Activated CD4-positive, alpha-beta T cell treated with anti-CD3 and anti-CD28 coated beads for 24 hours (primary cell): ENCODE measurements around the gene S100PBP.
A peak's percentile ranks its signal among the peaks of the same experiment; 100 is the strongest.
"Not testable (repeated sequence)": the region's sequence is repeated elsewhere in the genome, so short reads cannot be mapped to it uniquely, and the experiment has no call there.

Experiments
- DNase-seq, 2 donors: peaks; one replicate each; pipeline ENCODE4 v3.0.0-alpha.2; 2020; ENCODE audit warnings: low read depth in 2 of 2

S100PBP gene

DNA sequence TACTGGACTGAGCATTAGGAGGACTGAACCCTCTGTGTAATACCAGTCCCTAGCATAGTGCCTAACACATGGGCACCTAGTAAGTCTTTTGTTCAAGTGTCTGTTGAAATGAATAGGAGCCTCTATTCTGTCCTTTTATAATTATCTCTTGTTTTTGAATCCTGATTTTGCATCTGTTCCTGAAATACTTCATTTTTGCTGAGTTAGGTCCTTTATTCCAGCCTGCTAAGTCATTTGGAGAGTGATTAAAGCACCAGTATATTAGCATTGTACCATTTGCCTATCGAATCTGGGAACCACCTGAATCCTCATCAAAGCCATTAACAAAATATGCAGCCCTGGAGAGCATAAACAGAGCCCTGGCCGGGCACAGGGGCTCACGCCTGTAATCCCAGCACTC lies 32.6 kb upstream of the S100PBP start:
- DNase-seq: no peak

GRCh38 chr1:32786856-32787255 lies 30.6 kb upstream of the S100PBP start:
- DNase-seq: no peak

DNA sequence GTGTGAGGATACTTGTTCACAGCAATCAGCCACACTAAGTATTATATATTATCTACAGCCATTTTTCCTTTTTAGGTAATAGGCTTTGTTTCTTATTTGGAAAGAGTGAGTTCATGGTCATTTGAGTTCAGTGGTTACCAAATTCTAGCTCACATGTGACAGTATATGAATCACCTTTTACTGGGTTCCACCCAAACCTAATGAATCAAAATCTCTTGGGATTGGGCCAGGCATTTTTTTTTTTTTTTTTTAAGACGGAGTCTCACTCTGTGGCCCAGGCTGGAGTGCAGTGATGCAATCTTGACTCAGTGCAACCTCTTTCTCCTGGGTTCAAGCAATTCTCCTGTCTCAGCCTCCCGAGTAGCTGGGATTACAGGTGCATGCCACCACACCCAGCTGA lies 28.1 kb upstream of the S100PBP start:
- DNase-seq: not testable (repeated sequence)

- DNase-seq: no peak
Measured at GRCh38 chr1:32791881-32792280, 25.6 kb upstream of the S100PBP start.

DNA sequence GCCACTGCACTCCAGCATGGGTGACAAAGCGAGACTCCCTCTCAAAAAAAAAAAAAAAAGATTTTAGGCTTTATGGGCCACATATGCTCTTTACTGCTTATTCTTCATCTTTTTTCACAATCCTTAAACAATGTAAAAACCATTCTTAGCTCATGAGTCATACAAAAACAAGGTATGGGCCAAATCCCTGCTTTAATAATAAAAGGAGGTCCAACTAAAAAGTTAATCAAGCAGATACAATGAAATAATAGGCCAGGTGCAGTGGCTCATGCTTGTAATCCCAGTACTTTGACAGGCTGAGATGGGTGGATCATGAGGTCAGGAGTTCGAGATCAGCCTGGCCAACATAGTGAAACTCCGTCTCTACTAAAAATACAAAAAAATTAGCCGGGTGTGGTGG lies 21.7 kb upstream of the S100PBP start:
- DNase-seq: not testable (repeated sequence)

DNA sequence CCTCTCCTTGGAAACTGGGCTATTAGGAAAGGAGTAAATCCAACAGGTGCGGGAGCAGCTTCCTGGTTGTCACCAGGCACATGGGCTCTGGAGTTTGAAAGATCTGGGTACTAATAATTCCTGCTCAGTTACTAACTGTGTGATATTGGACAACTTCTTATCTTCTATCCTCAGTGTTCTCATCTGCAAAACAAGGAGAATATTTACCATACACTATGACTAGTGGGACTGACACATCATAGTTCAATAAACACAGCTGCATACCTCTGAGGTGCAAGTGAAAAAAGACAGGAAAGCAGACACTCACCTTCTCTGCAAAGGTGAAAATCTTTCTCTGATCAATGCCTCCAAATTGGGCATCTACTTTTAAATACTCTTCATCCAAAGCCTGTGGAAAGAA lies 20.0 kb upstream of the S100PBP start:
- DNase-seq: no peak

GRCh38 chr1:32798191-32798590 lies 19.3 kb upstream of the S100PBP start:
- DNase-seq: no peak

- peak in 1 of 2 donors; percentile 16 for DNase-seq
Measured at GRCh38 chr1:32798679-32799416, 18.6 kb upstream of the S100PBP start.

DNA sequence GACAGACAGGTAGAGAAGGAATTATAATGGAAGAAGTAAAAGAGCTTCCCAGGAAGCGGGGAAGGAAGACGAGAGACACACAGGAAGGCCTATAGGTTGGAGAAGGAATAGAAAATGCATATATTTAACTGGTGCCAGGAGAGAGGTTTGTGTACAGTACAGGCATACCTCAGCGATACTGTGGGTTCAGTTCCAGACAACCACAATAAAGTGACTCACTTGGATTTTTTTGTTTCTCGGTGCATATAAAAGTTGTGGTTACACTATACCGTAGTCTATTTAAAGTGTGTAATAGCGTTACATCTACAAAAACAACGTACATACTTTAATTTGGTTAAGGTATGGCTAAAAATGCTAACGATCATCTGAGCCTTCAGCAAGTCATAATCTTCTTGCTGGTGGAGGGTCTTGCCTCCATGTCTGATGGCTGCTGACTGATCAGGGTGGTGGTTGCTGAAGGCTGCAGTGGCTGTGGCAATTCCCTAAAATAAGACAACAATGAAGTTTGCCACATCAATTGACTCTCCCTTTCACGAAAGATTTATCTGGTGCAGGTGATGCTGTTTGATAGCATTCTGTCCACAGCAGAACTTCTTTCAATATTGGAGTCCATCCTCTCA lies 16.2 kb upstream of the S100PBP start:
- DNase-seq: peak in 1 of 2 donors; percentile 25

GRCh38 chr1:32804460-32804859 lies 13.0 kb upstream of the S100PBP start:
- not testable (repeated sequence) for DNase-seq

DNA sequence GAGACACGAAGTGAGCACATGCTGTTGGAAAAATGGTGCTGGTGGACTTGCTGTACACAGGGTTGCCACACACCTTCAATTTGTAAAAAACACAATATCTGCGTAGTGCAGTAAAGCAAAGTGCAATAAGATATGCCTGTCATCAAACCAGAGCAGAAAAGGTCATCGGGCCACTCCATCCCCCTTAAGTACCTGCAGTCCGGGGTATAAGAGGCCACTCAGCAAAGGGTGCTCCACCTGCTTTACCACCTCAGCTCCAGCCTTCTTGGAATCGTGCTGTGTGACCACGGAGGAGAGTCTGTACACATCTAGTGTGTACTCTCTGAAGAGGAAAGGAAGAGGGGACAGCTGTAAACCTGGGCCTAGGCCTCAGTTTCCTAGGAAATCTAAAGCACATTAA lies 11.2 kb upstream of the S100PBP start:
- no peak for DNase-seq

DNA sequence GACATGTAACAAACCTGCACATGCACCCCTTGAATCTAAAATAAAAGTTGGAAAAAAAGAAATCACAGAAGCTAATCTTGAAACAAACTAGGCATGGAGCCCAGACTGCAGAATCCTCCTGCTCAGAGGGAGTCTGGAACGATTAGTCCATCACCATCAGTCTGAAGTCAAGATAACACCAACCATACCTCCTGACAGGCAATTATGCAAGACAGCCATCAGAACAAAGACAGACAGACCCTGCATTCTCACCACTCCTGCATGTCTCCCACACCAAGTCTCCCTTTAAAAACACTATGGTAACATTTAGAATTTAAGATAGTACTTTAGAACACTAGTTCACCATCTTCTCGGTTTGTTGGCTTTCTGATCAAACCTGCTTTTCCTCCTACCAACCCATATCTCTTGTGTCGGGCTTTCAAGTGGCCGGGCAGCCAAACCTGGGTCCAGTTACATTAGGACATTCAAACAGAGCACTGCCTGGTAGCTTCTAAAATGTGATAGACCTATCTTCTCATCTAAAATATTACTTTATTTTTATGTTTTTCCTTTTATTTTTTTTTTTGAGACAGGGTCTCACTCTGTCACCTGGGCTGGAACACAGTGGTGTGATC lies 10.4 kb upstream of the S100PBP start:
- DNase-seq: no peak

GRCh38 chr1:32808580-32808979 lies 8.9 kb upstream of the S100PBP start:
- no peak for DNase-seq

DNA sequence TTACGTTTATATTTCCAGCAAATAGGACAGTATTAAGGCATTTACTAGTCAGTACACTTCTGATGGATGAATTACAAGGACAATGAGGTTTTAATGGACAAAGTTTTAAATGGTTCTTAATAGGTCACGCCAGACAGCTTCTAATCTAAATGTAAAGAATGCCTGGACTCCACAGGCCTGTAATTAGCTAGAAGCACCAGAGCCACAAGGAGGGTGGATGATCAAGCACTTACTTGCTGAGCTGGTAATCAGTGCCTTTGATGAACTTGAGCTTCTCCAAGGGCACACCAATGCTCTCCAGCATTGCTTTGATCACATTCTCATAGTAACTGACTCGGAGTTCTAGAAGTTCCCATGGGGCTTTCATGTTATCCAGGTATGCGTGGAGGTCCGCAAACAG lies 7.1 kb upstream of the S100PBP start:
- no peak for DNase-seq

DNA sequence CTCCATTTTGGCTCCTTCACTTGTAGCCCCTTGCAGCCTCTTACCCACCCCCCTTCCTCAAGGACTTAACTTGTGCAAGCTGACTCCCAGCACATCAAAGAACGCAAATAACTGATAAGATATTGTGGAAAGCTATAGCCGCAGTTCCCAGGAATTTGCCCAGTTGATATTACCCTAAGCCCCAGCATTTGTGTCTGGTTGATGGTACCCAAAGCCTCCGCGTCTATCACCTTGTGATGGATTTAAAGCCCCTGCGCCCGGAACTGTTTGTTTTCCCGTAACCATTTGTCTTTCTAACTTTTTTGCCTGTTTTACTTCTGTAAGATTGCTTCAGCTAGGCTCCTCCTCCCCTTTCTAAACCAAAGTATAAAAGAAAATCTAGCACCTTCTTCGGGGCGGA lies 6.2 kb upstream of the S100PBP start:
- no peak for DNase-seq

- DNase-seq: no peak
Measured at GRCh38 chr1:32811917-32812316, 5.5 kb upstream of the S100PBP start.

GRCh38 chr1:32813941-32814739 lies 3.3 kb upstream of the S100PBP start:
- DNase-seq: no peak

DNA sequence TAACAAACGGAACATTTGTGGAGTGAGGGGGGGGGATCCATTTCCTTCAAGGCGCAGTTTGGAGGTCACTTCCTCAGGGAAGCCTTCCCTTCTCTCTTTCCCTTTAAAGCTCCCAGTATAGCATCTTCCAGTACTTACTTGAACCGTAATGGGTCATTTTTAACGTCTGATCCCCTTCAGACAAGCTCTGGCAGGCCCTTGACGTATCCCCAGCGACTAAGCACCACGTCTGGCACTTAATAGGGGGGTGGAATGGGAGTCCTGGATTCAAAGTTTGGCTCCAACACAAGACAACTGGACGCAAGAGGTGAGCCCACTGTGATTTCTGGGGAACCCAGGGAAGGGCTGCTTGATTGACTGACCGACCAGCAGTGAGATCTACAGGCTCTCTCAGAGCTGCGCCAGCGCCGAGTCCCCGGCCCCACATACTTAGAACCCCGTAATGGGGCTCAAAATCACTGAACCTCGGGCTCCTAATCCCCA lies 736 bp upstream of the S100PBP start:
- DNase-seq: no peak

DNA sequence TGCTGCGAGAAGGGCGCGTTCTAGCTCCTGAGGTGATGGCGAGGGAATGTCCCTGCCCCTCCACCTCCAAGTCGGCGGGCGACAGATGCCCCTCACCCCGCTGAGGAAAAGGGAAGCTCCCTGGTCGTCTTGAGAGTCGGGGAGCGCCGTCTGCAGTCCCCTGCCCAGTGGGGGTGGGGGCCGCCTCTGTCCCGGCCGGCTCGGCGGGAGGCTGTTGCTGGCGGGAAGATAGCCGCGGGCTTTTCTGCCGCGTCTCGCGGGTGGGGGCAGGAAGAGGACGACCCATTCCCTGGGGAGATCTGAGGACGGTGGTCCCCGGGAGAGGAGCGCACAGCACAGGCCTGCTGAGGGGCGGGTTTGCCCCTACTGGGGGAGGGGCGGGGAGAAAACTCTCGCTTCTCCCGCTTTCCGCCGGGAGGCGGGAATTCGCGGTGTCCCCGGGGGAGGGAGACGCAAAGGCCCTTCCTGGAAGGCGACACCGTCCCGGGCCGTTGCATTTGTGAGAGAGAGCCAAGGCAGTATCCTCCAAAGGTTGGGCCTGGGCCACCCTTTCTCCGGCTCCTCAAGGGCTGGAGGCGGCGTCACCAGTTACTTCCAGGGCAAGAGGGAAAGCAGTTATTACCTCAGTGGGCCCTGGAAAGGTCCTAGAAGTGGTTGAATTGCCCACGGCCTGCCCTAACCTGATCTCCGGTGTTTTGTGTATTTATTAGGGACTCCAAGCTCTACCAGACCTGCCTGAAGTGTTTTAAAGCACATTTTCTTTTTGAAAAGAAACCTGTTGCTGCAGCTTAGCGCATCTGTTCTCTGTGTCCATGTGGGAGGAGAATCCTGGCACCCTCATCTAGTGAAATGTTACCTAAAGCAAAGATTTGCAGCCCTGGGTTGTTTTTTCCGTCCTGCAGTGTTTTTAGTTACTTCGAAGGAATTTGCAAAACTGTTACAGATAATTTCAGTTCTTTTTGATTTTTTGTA lies 648 bp downstream of the S100PBP start:
- DNase-seq: peak in 1 of 2 donors; percentile 22

DNA sequence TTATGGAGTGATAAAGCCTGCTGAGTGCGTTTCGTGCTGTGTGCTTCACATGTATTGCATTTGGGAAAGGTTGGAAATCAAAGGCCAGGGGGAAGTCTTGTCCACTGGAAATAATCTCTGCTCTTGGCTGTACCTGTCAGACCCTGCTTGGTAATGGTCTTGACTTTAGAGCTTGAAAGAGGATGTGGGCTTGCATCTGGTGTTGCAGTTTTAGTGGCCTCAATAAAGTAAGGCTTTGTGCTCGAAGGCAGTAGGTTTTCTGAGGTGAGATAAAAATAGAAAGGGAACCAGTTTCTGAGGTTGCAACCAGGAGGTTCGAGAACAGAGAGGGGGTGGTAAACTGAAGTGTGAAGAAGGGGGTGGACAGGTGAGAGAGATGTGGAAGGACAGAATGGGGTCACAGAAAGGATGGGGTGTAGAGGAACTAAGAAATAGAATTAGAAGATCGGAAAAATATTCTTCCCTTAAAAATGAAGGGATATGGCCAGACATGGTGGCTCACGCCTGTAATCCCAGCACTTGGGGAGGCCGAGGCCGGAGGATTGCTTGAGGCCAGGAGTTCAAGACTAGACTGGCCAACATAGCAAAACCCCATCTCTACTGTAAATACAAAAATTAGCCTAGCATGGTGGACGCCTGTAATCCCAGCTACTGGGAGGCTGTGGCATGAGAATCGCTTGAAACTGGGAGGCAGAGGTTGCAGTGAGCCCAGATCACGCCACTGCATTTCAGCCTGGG lies 1.5 kb downstream of the S100PBP start:
- DNase-seq: peak in 1 of 2 donors; percentile 15
